IPS-20b (cell line): ENCODE measurements around the gene NOD1.

ENCODE experiments used
- H3K27ac ChIP-seq: one replicate; pipeline ENCODE4 v1.5.1; 2013; ENCODE audit warnings: low read length
- H3K27me3 ChIP-seq: 2 replicates; pipeline ENCODE4 v1.6.1; 2013; ENCODE audit warnings: mild to moderate bottlenecking, low read length, inconsistent platforms; ENCODE audit not compliant: insufficient read depth
- H3K36me3 ChIP-seq: 2 replicates; pipeline ENCODE4 v1.6.1; 2013; ENCODE audit warnings: low read depth, mild to moderate bottlenecking, inconsistent platforms, low read length, moderate library complexity; ENCODE audit not compliant: insufficient read depth
- H3K4me1 ChIP-seq: 2 replicates; pipeline ENCODE4 v1.6.1; 2013; ENCODE audit warnings: mild to moderate bottlenecking, control low read depth, inconsistent platforms, low read length, moderate library complexity; ENCODE audit not compliant: insufficient read depth
- H3K4me3 ChIP-seq: 2 replicates; pipeline ENCODE4 v1.5.1; 2013; ENCODE audit warnings: mild to moderate bottlenecking, low read length, inconsistent platforms
- H3K9ac ChIP-seq: 2 replicates; pipeline ENCODE4 v1.6.1; 2013; ENCODE audit warnings: low read depth, mild to moderate bottlenecking, inconsistent platforms, low read length, moderate library complexity
- H3K9me3 ChIP-seq: 2 replicates; pipeline ENCODE4 v1.6.1; 2013; ENCODE audit warnings: mild to moderate bottlenecking, low read depth, low read length, inconsistent platforms; ENCODE audit not compliant: insufficient read depth

NOD1 gene

GRCh38 chr7:30453921-30454320 lies 24.7 kb downstream of the NOD1 start:
- 0 out of 2 replicates have a peak, but pooled peaks cover 3% of the 10 kb centered on the region for H3K36me3 ChIP-seq
- H3K9me3 ChIP-seq: no peaks in the 10 kb centered on the region
- H3K9ac ChIP-seq: no peak overlapping the region
- peaks cover 5% of the 10 kb centered on the region; the same call in 1 of the 2 replicates for H3K4me1 ChIP-seq
- no peak overlapping the region for H3K4me3 ChIP-seq
- H3K27ac ChIP-seq: no peak overlapping the region
- no peaks in the 10 kb centered on the region for H3K27me3 ChIP-seq

GRCh38 chr7:30453016-30453415 lies 25.6 kb downstream of the NOD1 start:
- Histone ChIP-seq H3K9ac (no peak overlapping the region), H3K27ac (no peak overlapping the region), H3K27me3 (no peaks in the 10 kb centered on the region), H3K4me3 (no peak overlapping the region), H3K36me3 (0 out of 2 replicates have a peak, but pooled peaks cover 3% of the 10 kb centered on the region), H3K9me3 (no peaks in the 10 kb centered on the region), H3K4me1 (peaks cover 5% of the 10 kb centered on the region; the same call in 1 of the 2 replicates)

- Histone ChIP-seq H3K27ac (no peak overlapping the region), H3K9me3 (no peaks in the 10 kb centered on the region), H3K36me3 (0 out of 2 replicates have a peak, but pooled peaks cover 3% of the 10 kb centered on the region), H3K4me1 (peaks cover 5% of the 10 kb centered on the region; the same call in 1 of the 2 replicates), H3K4me3 (no peak overlapping the region), H3K9ac (no peak overlapping the region), H3K27me3 (no peaks in the 10 kb centered on the region)
These were observed 26.2 kb downstream of the NOD1 start for GRCh38 chr7:30452280-30452930.

- no peaks in the 10 kb centered on the region for H3K27me3 ChIP-seq
- no peak overlapping the region for H3K9ac ChIP-seq
- H3K9me3 ChIP-seq: no peaks in the 10 kb centered on the region
- no peak overlapping the region for H3K27ac ChIP-seq
- H3K4me3 ChIP-seq: no peak overlapping the region
- peaks cover 5% of the 10 kb centered on the region; the same call in 1 of the 2 replicates for H3K4me1 ChIP-seq
- 0 out of 2 replicates have a peak, but pooled peaks cover 3% of the 10 kb centered on the region for H3K36me3 ChIP-seq
These were observed 26.9 kb downstream of the NOD1 start for GRCh38 chr7:30451539-30452279.

- Histone ChIP-seq H3K4me3 (no peak overlapping the region), H3K27ac (no peak overlapping the region), H3K4me1 (peaks cover 5% of the 10 kb centered on the region; the same call in 1 of the 2 replicates), H3K9ac (no peak overlapping the region), H3K27me3 (no peaks in the 10 kb centered on the region), H3K9me3 (no peaks in the 10 kb centered on the region), H3K36me3 (no peaks in the 10 kb centered on the region)
These were observed 27.5 kb downstream of the NOD1 start for GRCh38 chr7:30450983-30451497.

GRCh38 chr7:30450240-30450982 lies 28.2 kb downstream of the NOD1 start:
- no peaks in the 10 kb centered on the region for H3K36me3 ChIP-seq
- no peak overlapping the region for H3K4me3 ChIP-seq
- no peaks in the 10 kb centered on the region for H3K27me3 ChIP-seq
- H3K4me1 ChIP-seq: peaks cover 5% of the 10 kb centered on the region; the same call in 1 of the 2 replicates
- H3K9ac ChIP-seq: no peak overlapping the region
- H3K9me3 ChIP-seq: no peaks in the 10 kb centered on the region
- no peak overlapping the region for H3K27ac ChIP-seq

- Histone ChIP-seq H3K27me3 (no peaks in the 10 kb centered on the region), H3K4me1 (peaks cover 5% of the 10 kb centered on the region; the same call in 1 of the 2 replicates), H3K36me3 (no peaks in the 10 kb centered on the region), H3K4me3 (no peak overlapping the region), H3K9ac (no peak overlapping the region), H3K27ac (no peak overlapping the region), H3K9me3 (no peaks in the 10 kb centered on the region)
These were observed 30.0 kb downstream of the NOD1 start for GRCh38 chr7:30448461-30449189.

- H3K27me3 ChIP-seq: no peaks in the 10 kb centered on the region
- no peak overlapping the region for H3K9ac ChIP-seq
- no peaks in the 10 kb centered on the region for H3K9me3 ChIP-seq
- no peak overlapping the region for H3K4me3 ChIP-seq
- no peak overlapping the region for H3K27ac ChIP-seq
- H3K4me1 ChIP-seq: peaks cover 5% of the 10 kb centered on the region; the same call in 1 of the 2 replicates
- H3K36me3 ChIP-seq: no peaks in the 10 kb centered on the region
These were observed 31.1 kb downstream of the NOD1 start for GRCh38 chr7:30447466-30447865.

- Histone ChIP-seq H3K9ac (no peak overlapping the region), H3K27me3 (no peaks in the 10 kb centered on the region), H3K27ac (no peak overlapping the region), H3K36me3 (no peaks in the 10 kb centered on the region), H3K4me1 (peaks cover 5% of the 10 kb centered on the region; the same call in 1 of the 2 replicates), H3K9me3 (no peaks in the 10 kb centered on the region), H3K4me3 (no peak overlapping the region)
These were observed 32.3 kb downstream of the NOD1 start for GRCh38 chr7:30446266-30446665.

GRCh38 chr7:30445770-30446169 lies 32.8 kb downstream of the NOD1 start:
- no peak overlapping the region for H3K27ac ChIP-seq
- H3K9me3 ChIP-seq: no peaks in the 10 kb centered on the region
- no peaks in the 10 kb centered on the region for H3K36me3 ChIP-seq
- peaks cover 4% of the 10 kb centered on the region; the same call in 1 of the 2 replicates for H3K4me1 ChIP-seq
- no peaks in the 10 kb centered on the region for H3K27me3 ChIP-seq
- H3K4me3 ChIP-seq: no peak overlapping the region
- H3K9ac ChIP-seq: no peak overlapping the region
